ENCODE data around the gene LHFPL6.

LHFPL6 gene

GRCh38 chr13:39635564-39635963 lies 32.6 kb upstream of the LHFPL6 start:
- Histone ChIP-seq H3K4me3 (ENCODE audit: low read length in 2 of 2) (no peak overlapping the region), H3K14ac (ENCODE audit: low read length) (no peak overlapping the region), H2BK15ac (ENCODE audit: low read length) (no peak overlapping the region), H3K27me3 (ENCODE audit: control insufficient read depth in 3 of 3, insufficient read depth in 3 of 3, low read depth in 1 of 3, low read length in 3 of 3) (no peaks in the 10 kb centered on the region), H3K9me3 (replicated peaks in 1 of 2; ENCODE audit: control insufficient read depth in 2 of 2, insufficient read depth in 1 of 2, low read depth in 1 of 2, low read length in 2 of 2) (peaks cover 2 to 15% of the 10 kb centered on the region in 2 donors), H3K27ac (replicated peaks; ENCODE audit: low read length) (no peak overlapping the region), H2BK12ac (ENCODE audit: low read length) (no peak overlapping the region), H3K18ac (ENCODE audit: low read length) (no peak overlapping the region), H3K9ac (ENCODE audit: low read depth, low read length, poor library complexity) (no peak overlapping the region), H3K36me3 (replicated peaks in 1 of 2; ENCODE audit: control insufficient read depth in 2 of 2, insufficient read depth in 2 of 2, low read length in 2 of 2) (no peaks in the 10 kb centered on the region), H3K4ac (ENCODE audit: low read length) (no peak overlapping the region), H2AFZ (ENCODE audit: low read length) (no peak overlapping the region), H3K79me1 (ENCODE audit: low read depth, low read length) (no peaks in the 10 kb centered on the region), H4K8ac (ENCODE audit: low read depth, low read length) (no peak overlapping the region), H3K23ac (ENCODE audit: low read depth, low read length, poor library complexity) (no peak overlapping the region), H4K91ac (ENCODE audit: low read depth, low read length, poor library complexity) (no peak overlapping the region), H2AK5ac (ENCODE audit: low read depth, low read length) (no peak overlapping the region), H3K4me2 (ENCODE audit: insufficient read depth, low read length, poor library complexity, severe bottlenecking) (no peak overlapping the region), H3K4me1 (ENCODE audit: control insufficient read depth in 2 of 2, insufficient read depth in 1 of 2, low read depth in 1 of 2, low read length in 2 of 2) (peaks cover 2 to 6% of the 10 kb centered on the region in 2 donors), H2BK5ac (ENCODE audit: low read length) (no peak overlapping the region), H2BK120ac (ENCODE audit: low read depth, low read length) (no peak overlapping the region)
- no CpG with 5 or more reads among the region's 1 CpG for WGBS, 2 donors (ENCODE audit: extremely low coverage in 2 of 2, insufficient read length in 2 of 2, insufficient replicate concordance in 1 of 2)
- no peak for DNase-seq (ENCODE audit: low spot score)

DNA sequence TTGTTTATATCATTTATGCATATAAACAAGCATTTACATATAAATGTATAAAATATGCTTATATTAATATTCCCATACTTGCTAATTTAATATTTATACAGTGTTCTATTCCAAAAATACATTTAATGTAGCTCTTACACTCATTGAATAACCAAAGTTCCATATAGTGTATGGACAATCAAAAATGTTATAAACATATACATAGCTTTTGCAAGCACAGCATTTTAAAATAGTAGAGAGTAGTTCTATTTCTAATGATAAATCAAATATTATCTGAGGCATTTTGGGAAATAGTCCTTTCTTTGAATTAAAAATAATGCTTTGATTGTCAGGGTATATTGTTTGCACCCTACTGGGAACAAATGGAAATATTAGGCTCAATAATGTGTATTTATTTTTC lies 30.0 kb upstream of the LHFPL6 start:
- no peak overlapping the region for H2AK5ac ChIP-seq (ENCODE audit: low read depth, low read length)
- no peak overlapping the region for H3K4ac ChIP-seq (ENCODE audit: low read length)
- H3K4me3 ChIP-seq (ENCODE audit: low read length in 2 of 2) = no peak overlapping the region

DNA sequence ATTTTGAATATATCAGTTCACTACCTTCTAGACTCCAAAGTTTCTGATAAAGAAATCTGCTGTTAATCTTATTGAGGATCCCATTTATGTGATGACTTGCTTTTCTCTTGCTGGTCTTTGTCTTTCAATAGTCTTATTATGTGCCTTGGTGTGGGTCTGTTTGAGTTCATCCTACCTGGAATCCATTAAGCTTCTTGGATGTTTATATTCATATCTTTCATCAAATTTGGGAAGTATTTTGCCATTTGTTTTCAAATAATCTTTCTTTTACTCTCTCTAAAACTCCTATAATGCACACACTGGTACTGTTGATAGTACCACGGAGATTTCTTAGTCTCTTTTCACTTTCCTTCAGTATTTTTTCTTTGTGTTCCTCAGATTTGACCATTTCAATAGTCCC lies 28.3 kb upstream of the LHFPL6 start:
- Histone ChIP-seq H3K23ac (ENCODE audit: low read depth, low read length, poor library complexity) (no peak overlapping the region), H3K9me3 (replicated peaks in 1 of 2; ENCODE audit: control insufficient read depth in 2 of 2, insufficient read depth in 1 of 2, low read depth in 1 of 2, low read length in 2 of 2) (peaks cover 0 to 6% of the 10 kb centered on the region in 2 donors), H2BK5ac (ENCODE audit: low read length) (no peak overlapping the region), H4K91ac (ENCODE audit: low read depth, low read length, poor library complexity) (no peak overlapping the region), H2AFZ (ENCODE audit: low read length) (no peak overlapping the region), H3K9ac (ENCODE audit: low read depth, low read length, poor library complexity) (no peak overlapping the region), H3K18ac (ENCODE audit: low read length) (no peak overlapping the region), H2BK15ac (ENCODE audit: low read length) (no peak overlapping the region), H2AK5ac (ENCODE audit: low read depth, low read length) (no peak overlapping the region), H3K79me1 (ENCODE audit: low read depth, low read length) (no peaks in the 10 kb centered on the region), H3K4me2 (ENCODE audit: insufficient read depth, low read length, poor library complexity, severe bottlenecking) (no peak overlapping the region), H3K27me3 (ENCODE audit: control insufficient read depth in 3 of 3, insufficient read depth in 3 of 3, low read depth in 1 of 3, low read length in 3 of 3) (no peaks in the 10 kb centered on the region), H2BK12ac (ENCODE audit: low read length) (no peak overlapping the region), H3K4me1 (ENCODE audit: control insufficient read depth in 2 of 2, insufficient read depth in 1 of 2, low read depth in 1 of 2, low read length in 2 of 2) (peaks cover 2 to 6% of the 10 kb centered on the region in 2 donors), H3K4me3 (ENCODE audit: low read length in 2 of 2) (no peak overlapping the region), H3K27ac (replicated peaks; ENCODE audit: low read length) (no peak overlapping the region), H4K8ac (ENCODE audit: low read depth, low read length) (no peak overlapping the region), H2BK120ac (ENCODE audit: low read depth, low read length) (no peak overlapping the region), H3K4ac (ENCODE audit: low read length) (no peak overlapping the region), H3K14ac (ENCODE audit: low read length) (no peak overlapping the region), H3K36me3 (replicated peaks in 1 of 2; ENCODE audit: control insufficient read depth in 2 of 2, insufficient read depth in 2 of 2, low read length in 2 of 2) (no peaks in the 10 kb centered on the region)
- no CpG with 5 or more reads among the region's 1 CpG for WGBS, 2 donors (ENCODE audit: extremely low coverage in 2 of 2, insufficient read length in 2 of 2, insufficient replicate concordance in 1 of 2)
- DNase-seq (ENCODE audit: low spot score) = no peak

More for the DNA sequence above, 30.0 kb upstream of the LHFPL6 start:
- Histone ChIP-seq H3K36me3 (replicated peaks in 1 of 2; ENCODE audit: control insufficient read depth in 2 of 2, insufficient read depth in 2 of 2, low read length in 2 of 2) (no peaks in the 10 kb centered on the region), H3K4me1 (ENCODE audit: control insufficient read depth in 2 of 2, insufficient read depth in 1 of 2, low read depth in 1 of 2, low read length in 2 of 2) (peaks cover 2 to 6% of the 10 kb centered on the region in 2 donors), H2BK120ac (ENCODE audit: low read depth, low read length) (no peak overlapping the region), H3K23ac (ENCODE audit: low read depth, low read length, poor library complexity) (no peak overlapping the region), H2BK15ac (ENCODE audit: low read length) (no peak overlapping the region), H4K91ac (ENCODE audit: low read depth, low read length, poor library complexity) (no peak overlapping the region), H3K27me3 (ENCODE audit: control insufficient read depth in 3 of 3, insufficient read depth in 3 of 3, low read depth in 1 of 3, low read length in 3 of 3) (no peaks in the 10 kb centered on the region), H3K79me1 (ENCODE audit: low read depth, low read length) (no peaks in the 10 kb centered on the region), H2AFZ (ENCODE audit: low read length) (no peak overlapping the region), H4K8ac (ENCODE audit: low read depth, low read length) (no peak overlapping the region), H3K27ac (replicated peaks; ENCODE audit: low read length) (no peak overlapping the region), H3K14ac (ENCODE audit: low read length) (no peak overlapping the region), H3K18ac (ENCODE audit: low read length) (no peak overlapping the region), H2BK5ac (ENCODE audit: low read length) (no peak overlapping the region), H3K4me2 (ENCODE audit: insufficient read depth, low read length, poor library complexity, severe bottlenecking) (no peak overlapping the region), H2BK12ac (ENCODE audit: low read length) (no peak overlapping the region), H3K9me3 (replicated peaks in 1 of 2; ENCODE audit: control insufficient read depth in 2 of 2, insufficient read depth in 1 of 2, low read depth in 1 of 2, low read length in 2 of 2) (peaks cover 2 to 15% of the 10 kb centered on the region in 2 donors), H3K9ac (ENCODE audit: low read depth, low read length, poor library complexity) (no peak overlapping the region)
- DNase-seq (ENCODE audit: low spot score) = no peak

- no peaks in the 10 kb centered on the region for H3K9me3 ChIP-seq (replicated peaks in 1 of 2; ENCODE audit: control insufficient read depth in 2 of 2, insufficient read depth in 1 of 2, low read depth in 1 of 2, low read length in 2 of 2)
- no peak for DNase-seq (ENCODE audit: low spot score)
- WGBS, 2 donors (ENCODE audit: extremely low coverage in 2 of 2, insufficient read length in 2 of 2, insufficient replicate concordance in 1 of 2) = no CpG with 5 or more reads among the region's 1 CpG
These were observed 20.5 kb upstream of the LHFPL6 start for GRCh38 chr13:39623466-39623865.

More at GRCh38 chr13:39623466-39623865, 20.5 kb upstream of the LHFPL6 start:
- no peak overlapping the region for H2BK15ac ChIP-seq (ENCODE audit: low read length)
- no peak overlapping the region for H2BK120ac ChIP-seq (ENCODE audit: low read depth, low read length)
- no peak overlapping the region for H2AK5ac ChIP-seq (ENCODE audit: low read depth, low read length)
- H4K8ac ChIP-seq (ENCODE audit: low read depth, low read length) = no peak overlapping the region
- H3K9ac ChIP-seq (ENCODE audit: low read depth, low read length, poor library complexity) = no peak overlapping the region
- H2BK5ac ChIP-seq (ENCODE audit: low read length) = no peak overlapping the region
- H3K23ac ChIP-seq (ENCODE audit: low read depth, low read length, poor library complexity) = no peak overlapping the region
- H3K4me3 ChIP-seq (ENCODE audit: low read length in 2 of 2) = no peak overlapping the region
- H3K27ac ChIP-seq (replicated peaks; ENCODE audit: low read length) = no peak overlapping the region
- H3K4ac ChIP-seq (ENCODE audit: low read length) = no peak overlapping the region
- no peak overlapping the region for H2BK12ac ChIP-seq (ENCODE audit: low read length)
- H2AFZ ChIP-seq (ENCODE audit: low read length) = no peak overlapping the region
- H3K4me1 ChIP-seq (ENCODE audit: control insufficient read depth in 2 of 2, insufficient read depth in 1 of 2, low read depth in 1 of 2, low read length in 2 of 2) = no peaks in the 10 kb centered on the region
- no peaks in the 10 kb centered on the region for H3K79me1 ChIP-seq (ENCODE audit: low read depth, low read length)
- no peak overlapping the region for H3K18ac ChIP-seq (ENCODE audit: low read length)
- no peaks in the 10 kb centered on the region for H3K27me3 ChIP-seq (ENCODE audit: control insufficient read depth in 3 of 3, insufficient read depth in 3 of 3, low read depth in 1 of 3, low read length in 3 of 3)
- no peak overlapping the region for H3K4me2 ChIP-seq (ENCODE audit: insufficient read depth, low read length, poor library complexity, severe bottlenecking)
- no peak overlapping the region for H3K14ac ChIP-seq (ENCODE audit: low read length)
- no peaks in the 10 kb centered on the region for H3K36me3 ChIP-seq (replicated peaks in 1 of 2; ENCODE audit: control insufficient read depth in 2 of 2, insufficient read depth in 2 of 2, low read length in 2 of 2)
- no peak overlapping the region for H4K91ac ChIP-seq (ENCODE audit: low read depth, low read length, poor library complexity)

Measured in neuronal stem cell (in vitro differentiated cells).